ENCODE results near the gene ZNG1E.
"Not testable (repeated sequence)": the region's sequence is repeated elsewhere in the genome, so short reads cannot be mapped to it uniquely, and the experiment has no call there.

ZNG1E gene

DNA sequence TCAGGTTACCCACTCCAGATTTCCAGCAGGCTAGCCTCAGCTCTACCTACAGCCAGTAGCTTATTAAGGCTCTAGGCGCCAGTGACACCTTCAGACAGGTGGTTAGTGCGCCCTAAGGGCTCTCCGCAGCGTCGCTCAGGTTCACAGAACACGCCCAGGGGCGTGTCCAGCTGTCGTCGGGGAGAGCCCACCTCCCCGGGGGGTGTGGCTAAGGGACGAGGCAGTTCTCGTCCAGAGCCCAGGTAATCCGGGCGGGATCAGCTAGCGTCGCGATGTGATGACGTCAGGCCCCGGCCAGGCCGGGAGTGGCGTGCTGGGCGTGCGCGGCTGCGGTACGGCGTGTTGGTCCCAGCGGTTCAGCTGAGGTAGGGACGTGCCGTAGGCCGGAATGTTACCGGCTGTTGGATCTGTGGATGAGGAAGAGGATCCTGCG, at the start of gene ZNG1E:
ZNG1E (plus strand) TSS at position 340 of the 433 bp plus-strand sequence; CDS start at position 389, 49 bp downstream.
- not testable (repeated sequence) for DNase-seq (ENCODE audit: low read depth, low spot score)

DNA sequence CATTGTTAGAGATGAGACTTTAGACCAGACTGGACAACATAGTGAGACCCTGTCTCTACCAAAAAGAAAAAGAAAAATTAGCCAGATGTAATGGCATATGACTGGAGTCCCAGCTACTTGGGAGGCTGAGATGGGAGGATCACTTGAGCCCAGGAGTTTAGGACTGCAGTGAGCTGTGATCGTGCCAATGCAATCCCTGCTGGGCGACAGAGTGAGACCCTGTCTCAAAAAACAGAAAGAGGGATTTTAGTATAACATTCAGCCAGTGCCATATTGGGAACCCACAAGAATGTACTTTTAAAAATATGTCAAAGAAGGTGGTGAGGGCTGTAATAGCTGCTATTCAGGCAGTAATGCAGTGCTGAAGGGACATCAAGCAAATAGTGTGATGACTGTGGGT, 2.1 kb upstream of the ZNG1E start:
- not testable (repeated sequence) for DNase-seq (ENCODE audit: low read depth, low spot score)

DNA sequence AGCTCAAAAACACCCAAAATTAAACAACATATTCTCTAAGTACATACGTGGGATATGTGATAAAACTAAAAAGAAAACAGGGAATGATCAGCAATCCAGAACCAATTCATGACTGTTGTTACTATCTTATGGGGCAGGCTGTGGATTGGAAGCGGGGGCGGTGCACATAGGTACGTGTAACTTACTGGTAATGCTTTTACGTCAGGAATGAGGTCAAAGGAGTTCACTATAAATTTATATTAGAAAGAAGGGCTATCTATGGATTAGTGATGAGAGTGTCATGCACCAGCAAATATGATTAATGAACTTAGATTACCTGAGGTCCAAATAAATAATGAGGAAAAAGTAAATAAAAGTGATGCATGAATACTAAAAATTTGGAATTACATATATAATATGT, 710 bp upstream of the ZNG1E start:
- DNase-seq (ENCODE audit: low read depth, low spot score): not testable (repeated sequence)

DNA sequence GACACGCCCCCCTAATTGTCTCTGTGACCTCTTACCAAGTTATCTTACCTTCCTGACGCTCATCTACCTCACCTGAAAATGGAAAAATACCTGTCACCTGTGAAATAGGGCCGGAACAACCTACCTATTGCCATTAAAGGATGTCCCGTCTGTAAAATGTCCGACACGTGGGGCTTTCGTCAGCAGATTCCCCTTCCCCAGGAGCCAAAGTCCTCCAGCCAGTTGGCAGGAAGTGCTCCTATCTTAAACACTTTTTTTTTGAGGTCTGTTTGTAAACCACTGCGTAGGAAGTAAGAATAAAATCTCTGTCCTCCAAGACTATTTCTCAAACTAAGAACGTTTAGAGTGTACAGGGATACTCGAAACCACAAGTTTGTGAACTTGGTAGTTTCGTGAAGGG, 661 bp downstream of the ZNG1E start:
- DNase-seq (ENCODE audit: low read depth, low spot score): not testable (repeated sequence)

DNA sequence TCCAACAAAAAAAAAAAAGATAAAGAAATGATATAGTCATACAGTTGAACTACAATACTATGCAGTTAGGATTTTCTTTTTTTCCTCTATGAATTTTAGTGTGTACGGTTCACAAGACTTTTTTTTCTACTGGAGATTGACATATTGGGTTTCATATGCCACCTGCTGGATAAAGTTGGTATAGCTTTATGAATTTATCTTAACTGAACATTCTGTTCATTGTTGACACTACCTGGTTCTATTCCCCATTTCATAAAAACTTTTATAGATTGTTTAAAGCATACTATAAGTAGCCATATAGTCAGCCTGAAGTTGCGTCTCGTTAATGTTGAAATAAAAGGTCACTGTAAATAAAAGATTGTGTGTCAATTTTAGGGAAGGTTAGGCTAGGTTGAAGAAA, 2.8 kb downstream of the ZNG1E start:
- DNase-seq (ENCODE audit: low read depth, low spot score): not testable (repeated sequence)

DNA sequence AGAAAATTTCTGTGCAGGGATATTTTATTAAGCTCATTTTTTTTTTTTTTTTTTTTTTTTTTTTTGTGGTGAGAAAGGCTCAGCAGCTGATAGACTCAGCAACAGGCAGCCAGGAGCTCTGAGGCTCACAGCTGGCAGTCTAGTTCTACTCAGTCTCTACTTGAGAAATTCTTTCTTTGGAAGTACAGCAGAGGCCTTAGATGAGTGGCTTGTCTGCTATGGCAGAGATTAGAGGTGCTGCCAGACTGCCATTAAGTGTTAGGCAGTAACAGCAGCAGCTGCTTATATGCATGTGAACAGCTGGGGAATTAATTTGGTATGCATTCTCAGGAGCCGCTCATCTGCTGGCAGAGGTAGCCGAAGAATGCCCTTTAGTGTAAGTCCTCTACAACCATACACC, 27.8 kb downstream of the ZNG1E start:
- DNase-seq (ENCODE audit: low read depth, low spot score): not testable (repeated sequence)

DNA sequence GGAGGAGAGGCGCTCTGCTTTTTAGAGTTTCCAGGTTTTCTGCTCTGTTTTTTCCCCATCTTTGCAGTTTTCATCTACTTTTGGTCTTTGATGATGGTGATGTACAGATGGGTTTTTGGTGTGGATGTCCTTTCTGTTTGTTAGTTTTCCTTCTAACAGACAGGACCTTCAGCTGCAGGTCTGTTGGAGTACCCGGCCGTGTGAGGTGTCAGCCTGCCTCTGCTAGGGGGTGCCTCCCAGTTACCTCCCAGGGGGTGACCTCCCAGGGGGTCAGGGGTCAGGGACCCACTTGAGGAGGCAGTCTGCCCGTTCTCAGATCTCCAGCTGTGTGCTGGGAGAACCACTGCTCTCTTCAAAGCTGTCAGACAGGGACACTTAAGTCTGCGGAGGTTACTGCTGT, 38.7 kb downstream of the ZNG1E start:
- DNase-seq (ENCODE audit: low read depth, low spot score): not testable (repeated sequence)

DNA sequence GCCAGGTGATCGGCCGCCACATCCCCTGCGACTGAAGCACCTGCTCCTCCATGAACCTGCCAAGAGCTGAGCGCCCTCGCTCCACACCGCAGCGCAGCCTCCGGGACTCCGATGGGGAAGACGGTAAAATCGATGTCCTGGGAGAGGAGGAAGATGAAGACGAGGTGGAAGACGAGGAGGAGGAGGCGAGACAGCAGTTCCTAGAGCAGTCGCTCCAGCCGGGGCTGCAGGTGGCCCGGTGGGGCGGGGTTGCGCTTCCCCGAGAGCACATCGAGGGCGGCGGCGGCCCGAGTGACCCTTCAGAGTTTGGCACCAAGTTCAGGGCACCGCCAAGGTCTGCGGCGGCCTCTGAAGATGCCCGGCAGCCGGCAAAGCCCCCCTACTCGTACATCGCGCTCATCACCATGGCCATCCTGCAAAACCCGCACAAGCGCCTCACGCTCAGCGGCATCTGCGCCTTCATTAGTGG, 61.4 kb downstream of the ZNG1E start, which contains the start of gene FOXD4L4:
FOXD4L4 (plus strand) TSS at position 51 of the 469 bp plus-strand sequence; CDS start at position 51, 0 bp downstream.
- DNase-seq (ENCODE audit: low read depth, low spot score): not testable (repeated sequence)

DNA sequence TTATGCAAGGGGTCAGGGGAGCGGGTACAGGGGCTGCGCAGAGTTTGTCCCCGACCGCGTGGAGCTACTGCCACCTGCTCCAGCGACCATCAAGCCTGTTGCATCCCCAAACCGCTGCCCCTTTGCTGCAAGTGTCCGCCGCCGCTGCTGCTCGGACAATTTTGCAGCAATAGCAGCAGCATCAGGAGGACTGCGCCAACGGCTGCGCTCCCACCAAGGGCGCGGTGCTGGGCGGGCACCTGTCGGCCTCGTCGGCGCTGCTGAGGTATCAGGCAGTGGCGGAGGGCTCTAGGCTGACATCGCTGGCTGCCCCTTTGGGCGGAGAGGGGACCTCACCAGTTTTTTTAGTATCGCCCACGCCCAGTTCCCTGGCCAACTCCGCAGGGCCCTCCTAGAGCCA, 62.4 kb downstream of the ZNG1E start:
- not testable (repeated sequence) for DNase-seq (ENCODE audit: low read depth, low spot score)

All from smooth muscle cell of the brain vasculature (primary cell).